Measurements from ENCODE around the gene FAM222B. TPM values are rescaled to one million over a fixed set of nuclear protein-coding genes. Genes with fewer than 3 reads are reported as not detected.

The FAM222B gene
- total and polyA plus RNA-seq, 2 of the 4 experiments (the other 2 are of a cell fraction), result 2.5 to 10.8 TPM

DNA sequence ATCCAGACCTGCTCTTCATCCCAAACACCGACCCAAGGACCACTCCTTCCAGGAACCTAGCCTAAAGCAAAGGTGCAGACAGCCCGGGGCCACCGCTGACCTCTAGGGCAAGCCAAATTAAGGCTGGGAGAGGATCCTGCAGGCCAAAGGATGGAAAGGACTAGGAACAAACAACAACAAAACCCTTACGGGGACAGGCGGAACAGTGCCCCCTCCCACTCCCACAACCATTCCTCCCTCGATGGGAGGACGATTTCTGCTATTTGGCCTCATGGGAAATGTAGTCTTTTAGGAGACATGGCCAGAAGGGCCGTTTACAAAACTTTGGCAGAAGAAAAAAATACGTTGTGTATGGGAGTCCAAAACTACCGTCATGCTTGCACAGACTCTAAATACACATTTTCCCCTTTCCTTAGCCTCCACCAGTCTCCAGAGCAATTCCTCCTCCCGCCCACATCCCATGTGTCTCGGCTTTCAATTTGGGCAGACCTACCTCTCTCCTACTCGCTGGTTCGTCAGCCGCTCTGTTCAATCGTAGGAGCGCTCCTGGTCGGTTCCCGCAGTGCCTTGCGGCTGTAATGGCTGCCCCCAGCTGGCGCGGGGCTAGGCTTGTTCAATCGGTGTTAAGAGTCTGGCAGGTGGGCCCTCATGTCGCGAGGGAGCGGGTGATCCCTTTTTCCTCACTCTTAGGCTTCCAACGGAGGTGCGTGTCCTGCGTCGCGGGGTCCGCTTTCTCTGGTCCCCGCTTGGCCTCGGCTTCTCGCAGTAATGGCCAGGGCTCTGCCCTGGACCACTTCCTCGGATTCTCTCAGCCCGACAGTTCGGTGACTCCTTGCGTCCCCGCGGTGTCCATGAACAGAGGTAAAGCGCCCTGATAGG is 12.1 kb upstream of the FAM222B start, which contains the start of gene ERAL1 (continued):
- TF ChIP-seq MAZ (IDR thresholded peaks at IDR 0.05; ENCODE audit: borderline replicate concordance, low read depth, low read length) (peak; percentile 53; the same call in 1 of the 2 replicates), NFE2L2 (IDR thresholded peaks at IDR 0.05; ENCODE audit: low read depth, low read length) (no peak)

- H2AFZ ChIP-seq (replicated peaks; ENCODE audit: low read length, poor library complexity), result no peak overlapping the region
- in situ Hi-C loops (cut with MboI; ENCODE audit: low sequenced_read_pairs) (no loop called here), dilution Hi-C loops (cut with HindIII; ENCODE audit: low sequenced_read_pairs, unreplicated experiment) (no loop called here), intact Hi-C loops (cut with micrococcal nuclease) (no loop called here)
- ATAC-seq (ENCODE audit: low read depth) (no peak), DNase-seq (no peak)
- H4K8ac ChIP-seq (ENCODE audit: low read depth in 2 of 2, low read length in 2 of 2), result no peak overlapping the region; a peak in 1 of 4 replicates
- BruUV-seq (replicated peaks), result no TSS peak
- no peaks in the 10 kb centered on the region for H3K27me3 ChIP-seq (ENCODE audit: control insufficient read depth, insufficient read depth, low read length)
- CTCF ChIA-PET, result no interaction called here
- peaks cover 15 to 16% of the 10 kb centered on the region in 2 experiments for H3K79me1 ChIP-seq (ENCODE audit: low read depth in 1 of 2, low read length in 2 of 2)
- no peak overlapping the region for H3K23ac ChIP-seq (ENCODE audit: low read depth, low read length)
- no peak overlapping the region for H2BK5ac ChIP-seq (ENCODE audit: low read depth, low read length, poor library complexity, severe bottlenecking)
- no peak overlapping the region for H2AK5ac ChIP-seq (ENCODE audit: low read depth, low read length)
- no peak overlapping the region for H3K4me3 ChIP-seq (ENCODE audit: insufficient read depth, low read depth, low read length)
- H2BK15ac ChIP-seq (ENCODE audit: low read depth, low read length), result no peak overlapping the region
- no peak overlapping the region for H3K56ac ChIP-seq (ENCODE audit: extremely low read depth, insufficient read depth, low read length)
- H2AK9ac ChIP-seq (replicated peaks; ENCODE audit: low read depth, low read length, poor library complexity), result no peak overlapping the region
- no peak overlapping the region for H2BK20ac ChIP-seq (ENCODE audit: low read depth, low read length)
- H4K91ac ChIP-seq (ENCODE audit: insufficient read depth, low read depth, low read length), result no peak overlapping the region
- no peak overlapping the region for H4K5ac ChIP-seq (ENCODE audit: low read depth, low read length)
- H3K14ac ChIP-seq (replicated peaks; ENCODE audit: low read depth, low read length), result no peak overlapping the region
- H3K4me1 ChIP-seq (ENCODE audit: control insufficient read depth, insufficient read depth, low read length), result no peaks in the 10 kb centered on the region
- H4K20me1 ChIP-seq (ENCODE audit: insufficient read depth, low read length), result no peaks in the 10 kb centered on the region
- no peak overlapping the region for H2BK120ac ChIP-seq (ENCODE audit: low read depth, low read length)
- H3K36me3 ChIP-seq (ENCODE audit: control insufficient read depth, insufficient read depth, low read length), result peaks cover 11% of the 10 kb centered on the region
- no peak overlapping the region for H3K4ac ChIP-seq (ENCODE audit: low read depth, low read length)
- no peak overlapping the region for H3K27ac ChIP-seq (ENCODE audit: insufficient read depth, low read length)
- H3K4me2 ChIP-seq (ENCODE audit: low read depth, low read length), result no peak overlapping the region
- no peak for TF ChIP-seq NFE2L2 (IDR thresholded peaks at IDR 0.05; ENCODE audit: low read depth, low read length)
- TF ChIP-seq MAZ (IDR thresholded peaks at IDR 0.05; ENCODE audit: borderline replicate concordance, low read depth, low read length), result no peak
- no peak for TF ChIP-seq FOS (IDR thresholded peaks at IDR 0.05; ENCODE audit: low read depth, low read length)
- no peak for TF ChIP-seq USF2 (IDR thresholded peaks at IDR 0.05; ENCODE audit: low read depth, low read length)
- TF ChIP-seq RFX5 (IDR thresholded peaks at IDR 0.05; ENCODE audit: low read depth, low read length), result no peak
- TF ChIP-seq, protein P1, sequence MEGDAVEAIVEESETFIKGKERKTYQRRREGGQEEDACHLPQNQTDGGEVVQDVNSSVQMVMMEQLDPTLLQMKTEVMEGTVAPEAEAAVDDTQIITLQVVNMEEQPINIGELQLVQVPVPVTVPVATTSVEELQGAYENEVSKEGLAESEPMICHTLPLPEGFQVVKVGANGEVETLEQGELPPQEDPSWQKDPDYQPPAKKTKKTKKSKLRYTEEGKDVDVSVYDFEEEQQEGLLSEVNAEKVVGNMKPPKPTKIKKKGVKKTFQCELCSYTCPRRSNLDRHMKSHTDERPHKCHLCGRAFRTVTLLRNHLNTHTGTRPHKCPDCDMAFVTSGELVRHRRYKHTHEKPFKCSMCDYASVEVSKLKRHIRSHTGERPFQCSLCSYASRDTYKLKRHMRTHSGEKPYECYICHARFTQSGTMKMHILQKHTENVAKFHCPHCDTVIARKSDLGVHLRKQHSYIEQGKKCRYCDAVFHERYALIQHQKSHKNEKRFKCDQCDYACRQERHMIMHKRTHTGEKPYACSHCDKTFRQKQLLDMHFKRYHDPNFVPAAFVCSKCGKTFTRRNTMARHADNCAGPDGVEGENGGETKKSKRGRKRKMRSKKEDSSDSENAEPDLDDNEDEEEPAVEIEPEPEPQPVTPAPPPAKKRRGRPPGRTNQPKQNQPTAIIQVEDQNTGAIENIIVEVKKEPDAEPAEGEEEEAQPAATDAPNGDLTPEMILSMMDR (conservative IDR thresholded peaks at IDR 0.05; ENCODE audit: low read depth, low read length), result no peak
- no peak overlapping the region for H3K9ac ChIP-seq (ENCODE audit: low read depth, low read length)
- POLR2A ChIA-PET (ENCODE audit: unreplicated experiment), result no interaction called here
- no CpG with 5 or more reads among the region's 2 CpGs for WGBS, 2 experiments (ENCODE audit: extremely low coverage in 2 of 2, insufficient read length in 1 of 2)
- H3K18ac ChIP-seq (ENCODE audit: low read depth, low read length), result no peak overlapping the region
- no peaks in the 10 kb centered on the region for H3K9me3 ChIP-seq (ENCODE audit: control insufficient read depth, insufficient read depth, low read length)
- peaks cover 4% of the 10 kb centered on the region; the same call in 1 of the 2 replicates for H3K9me1 ChIP-seq (ENCODE audit: insufficient read depth, low read length)
Observed at GRCh38 chr17:28853295-28853694, 10.7 kb upstream of the FAM222B start.

All from IMR-90 (cell line).